ENCODE data around the gene C1orf116. TPM values are rescaled to one million over a fixed set of nuclear protein-coding genes. Genes with fewer than 3 reads are reported as not detected.
"Not testable (repeated sequence)": the region's sequence is repeated elsewhere in the genome, so short reads cannot be mapped to it uniquely, and the experiment has no call there.

The C1orf116 gene
- total and polyA plus RNA-seq, 5 donors = 0.05 to 0.14 (median 0.07) TPM; not detected in 1

DNA sequence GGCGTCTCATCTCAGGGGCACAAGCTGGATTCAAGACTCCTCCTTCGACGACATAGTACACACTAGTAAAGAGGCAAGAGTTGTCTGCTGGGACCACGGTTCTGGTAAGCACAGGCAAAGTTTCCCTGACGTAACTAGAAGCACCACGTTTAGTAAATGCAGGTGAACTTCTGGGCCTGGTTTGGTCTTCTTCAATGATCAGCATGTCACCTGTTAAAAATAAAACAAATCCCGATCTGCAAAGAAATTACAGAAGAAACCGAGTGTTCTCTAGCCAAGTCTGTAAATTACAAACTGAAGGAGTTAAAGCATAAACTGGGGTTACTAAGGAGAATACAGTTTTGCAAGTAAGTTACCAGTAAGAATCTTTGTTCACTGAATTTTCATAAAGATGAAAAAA is 17.0 kb upstream of the C1orf116 start:
- DNase-seq (no peak), ATAC-seq (no peak)
- WGBS = 59% methylated on average over 8 of the region's 8 CpGs
- intact Hi-C loops (cut with DNase I) = no loop called here
- Histone ChIP-seq H3K4me1 (ENCODE audit: control insufficient read depth, insufficient read depth, low read length) (no peaks in the 10 kb centered on the region), H3K27me3 (ENCODE audit: control insufficient read depth, insufficient read depth) (no peaks in the 10 kb centered on the region), H3K27ac (ENCODE audit: low read length) (no peak overlapping the region), H3K4me3 (ENCODE audit: low read length) (peak overlapping the region; percentile 93), H3K9me3 (ENCODE audit: control insufficient read depth, low read length) (no peaks in the 10 kb centered on the region)

DNA sequence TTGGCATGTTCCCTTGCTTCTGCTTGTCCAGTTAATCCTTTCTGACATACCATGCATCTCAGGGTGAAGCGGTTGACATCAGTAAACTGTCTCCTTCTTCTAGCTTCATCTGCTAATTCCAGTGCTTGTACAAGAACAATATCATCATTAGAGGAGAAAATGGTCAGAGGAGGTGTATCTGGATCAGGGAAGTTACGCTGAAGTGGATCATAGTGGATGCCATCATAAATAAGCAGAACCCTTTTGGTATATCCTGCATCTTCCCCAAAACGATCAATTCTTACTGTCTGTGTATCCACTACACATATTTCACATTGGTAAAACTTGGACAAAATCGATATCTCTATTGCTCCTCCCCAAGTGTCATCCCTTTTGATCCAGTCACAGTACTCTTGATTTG is 16.5 kb upstream of the C1orf116 start:
- no peak overlapping the region for H3K4me3 ChIP-seq (ENCODE audit: low read length)
- no peaks in the 10 kb centered on the region for H3K9me3 ChIP-seq (ENCODE audit: control insufficient read depth, low read length)
- no peaks in the 10 kb centered on the region for H3K4me1 ChIP-seq (ENCODE audit: control insufficient read depth, insufficient read depth, low read length)
- ATAC-seq (no peak), DNase-seq (no peak)
- H3K27ac ChIP-seq (ENCODE audit: low read length) = no peak overlapping the region
- H3K27me3 ChIP-seq (ENCODE audit: control insufficient read depth, insufficient read depth) = no peaks in the 10 kb centered on the region
- 89% methylated on average over 4 of the region's 4 CpGs for WGBS
- intact Hi-C loops (cut with DNase I) = no loop called here

DNA sequence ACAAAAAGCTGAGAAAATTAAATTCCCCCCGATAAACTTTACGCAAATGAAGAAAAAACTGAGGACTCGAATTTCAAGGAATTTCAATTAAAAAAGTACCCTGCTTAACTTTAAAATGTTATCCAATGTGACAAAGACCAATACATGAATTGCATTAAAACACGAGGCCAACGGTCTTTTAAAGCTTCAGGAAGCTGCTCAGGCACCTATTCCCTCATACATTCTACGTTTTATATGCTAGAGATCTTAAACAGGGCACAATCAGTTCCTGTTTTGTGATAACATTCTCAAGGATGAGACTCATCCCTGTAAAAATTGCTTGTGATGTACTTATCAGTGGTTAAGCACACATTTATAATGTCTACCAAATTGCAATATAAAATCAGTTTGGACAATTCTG is 15.5 kb upstream of the C1orf116 start:
- DNase-seq = no peak
- no peaks in the 10 kb centered on the region for H3K4me1 ChIP-seq (ENCODE audit: control insufficient read depth, insufficient read depth, low read length)

DNA sequence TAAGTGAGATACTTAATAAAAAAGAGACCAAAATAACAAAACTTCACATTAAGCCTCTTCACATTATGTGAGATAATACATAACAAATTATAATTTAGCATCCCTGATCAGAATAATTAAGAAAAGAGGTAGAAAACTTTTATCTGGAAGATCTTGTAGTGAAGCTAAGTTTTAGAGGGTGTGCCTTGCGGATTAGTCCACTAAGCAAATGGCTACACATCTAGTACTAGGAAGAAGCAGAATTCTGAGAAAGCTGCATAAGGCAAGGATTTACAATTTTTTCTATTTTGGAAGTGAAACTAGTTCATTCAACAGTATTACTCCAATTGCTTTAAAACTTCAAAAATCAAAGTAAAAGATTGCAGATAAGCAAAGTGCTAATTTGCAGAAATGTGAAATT is 14.9 kb upstream of the C1orf116 start:
- WGBS = 86% methylated on average over 1 of the region's 1 CpG
- no peak overlapping the region for H3K4me3 ChIP-seq (ENCODE audit: low read length)
- no peaks in the 10 kb centered on the region for H3K9me3 ChIP-seq (ENCODE audit: control insufficient read depth, low read length)
- intact Hi-C loops (cut with DNase I) = no loop called here
- H3K27ac ChIP-seq (ENCODE audit: low read length) = no peak overlapping the region
- no peaks in the 10 kb centered on the region for H3K27me3 ChIP-seq (ENCODE audit: control insufficient read depth, insufficient read depth)
- DNase-seq (no peak), ATAC-seq (no peak)
- H3K4me1 ChIP-seq (ENCODE audit: control insufficient read depth, insufficient read depth, low read length) = no peaks in the 10 kb centered on the region

More for the DNA sequence above, 15.5 kb upstream of the C1orf116 start:
- Histone ChIP-seq H3K4me3 (ENCODE audit: low read length) (no peak overlapping the region), H3K27ac (ENCODE audit: low read length) (no peak overlapping the region), H3K27me3 (ENCODE audit: control insufficient read depth, insufficient read depth) (no peaks in the 10 kb centered on the region), H3K9me3 (ENCODE audit: control insufficient read depth, low read length) (no peaks in the 10 kb centered on the region)
- WGBS = 73% methylated on average over 6 of the region's 6 CpGs
- no peak for ATAC-seq
- intact Hi-C loops (cut with DNase I) = no loop called here

DNA sequence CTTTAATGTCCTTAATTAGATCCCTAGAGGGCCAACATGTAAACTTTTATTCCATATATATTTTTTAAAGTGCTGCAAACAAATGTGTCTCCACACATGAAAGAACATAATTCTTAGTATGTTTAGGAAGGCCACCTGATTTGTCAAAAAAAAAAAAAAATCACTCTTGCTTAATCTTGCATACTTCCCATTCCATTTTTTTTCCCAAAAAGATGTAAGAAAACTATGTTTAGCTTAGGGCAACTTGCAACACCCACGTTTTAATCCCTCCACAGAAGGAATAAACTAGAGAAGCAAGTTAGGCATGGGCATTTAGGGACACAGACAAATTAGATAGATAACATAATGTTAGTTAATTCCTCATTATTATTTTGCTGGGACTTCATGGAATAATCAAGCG is 12.9 kb upstream of the C1orf116 start:
- H3K27me3 ChIP-seq (ENCODE audit: control insufficient read depth, insufficient read depth) = no peaks in the 10 kb centered on the region
- H3K27ac ChIP-seq (ENCODE audit: low read length) = no peak overlapping the region
- 75% methylated on average over 2 of the region's 2 CpGs for WGBS
- ATAC-seq (no peak), DNase-seq (no peak)
- H3K9me3 ChIP-seq (ENCODE audit: control insufficient read depth, low read length) = no peaks in the 10 kb centered on the region
- intact Hi-C loops (cut with DNase I) = no loop called here
- H3K4me1 ChIP-seq (ENCODE audit: control insufficient read depth, insufficient read depth, low read length) = no peaks in the 10 kb centered on the region
- H3K4me3 ChIP-seq (ENCODE audit: low read length) = no peak overlapping the region

DNA sequence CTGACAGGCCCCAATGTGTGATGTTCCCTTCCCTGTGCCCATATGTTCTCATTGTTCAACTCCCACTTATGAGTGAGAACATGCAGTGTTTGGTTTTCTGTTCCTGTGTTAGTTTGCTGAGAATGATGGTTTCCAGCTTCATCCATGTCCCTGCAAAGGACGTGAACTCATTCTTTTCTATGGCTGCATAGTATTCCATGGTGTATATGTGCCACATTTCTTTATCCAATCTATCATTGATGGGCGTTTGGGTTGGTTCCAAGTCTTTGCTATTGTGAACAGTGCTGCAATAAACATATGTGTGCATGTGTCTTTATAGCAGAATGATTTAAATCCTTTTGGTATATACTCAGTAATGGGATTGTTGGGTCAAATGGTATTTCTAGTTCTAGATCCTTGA is 8.8 kb upstream of the C1orf116 start:
- H3K27me3 ChIP-seq (ENCODE audit: control insufficient read depth, insufficient read depth); DNase-seq; H3K9me3 ChIP-seq (ENCODE audit: control insufficient read depth, low read length); ATAC-seq; intact Hi-C loops (cut with DNase I); H3K4me3 ChIP-seq (ENCODE audit: low read length); H3K27ac ChIP-seq (ENCODE audit: low read length); H3K4me1 ChIP-seq (ENCODE audit: control insufficient read depth, insufficient read depth, low read length): not testable (repeated sequence)
- WGBS = 91% methylated on average over 2 of the region's 2 CpGs

DNA sequence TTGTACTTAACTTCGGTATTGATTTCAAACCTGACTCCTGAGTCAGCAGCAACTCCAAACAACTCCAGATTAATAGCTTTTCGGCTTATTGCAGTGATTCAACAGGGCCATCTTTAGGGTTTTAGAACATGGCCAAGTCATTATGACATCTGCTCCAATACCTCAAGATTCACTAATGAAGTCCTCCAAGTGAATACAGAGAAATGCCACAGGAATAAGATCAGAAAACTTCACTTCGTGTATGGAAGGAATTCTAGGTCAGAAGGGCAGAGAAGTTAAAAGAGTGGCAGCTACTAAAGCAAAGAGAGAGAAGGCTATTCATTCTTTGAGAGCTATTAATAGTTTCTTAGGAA is 7.6 kb upstream of the C1orf116 start:
- 66% methylated on average over 3 of the region's 3 CpGs for WGBS
- DNase-seq = no peak
- Histone ChIP-seq H3K9me3 (ENCODE audit: control insufficient read depth, low read length) (no peaks in the 10 kb centered on the region), H3K4me3 (ENCODE audit: low read length) (no peak overlapping the region), H3K4me1 (ENCODE audit: control insufficient read depth, insufficient read depth, low read length) (no peaks in the 10 kb centered on the region), H3K27ac (ENCODE audit: low read length) (no peak overlapping the region), H3K27me3 (ENCODE audit: control insufficient read depth, insufficient read depth) (no peaks in the 10 kb centered on the region)
- ATAC-seq = no peak
- intact Hi-C loops (cut with DNase I) = no loop called here

DNA sequence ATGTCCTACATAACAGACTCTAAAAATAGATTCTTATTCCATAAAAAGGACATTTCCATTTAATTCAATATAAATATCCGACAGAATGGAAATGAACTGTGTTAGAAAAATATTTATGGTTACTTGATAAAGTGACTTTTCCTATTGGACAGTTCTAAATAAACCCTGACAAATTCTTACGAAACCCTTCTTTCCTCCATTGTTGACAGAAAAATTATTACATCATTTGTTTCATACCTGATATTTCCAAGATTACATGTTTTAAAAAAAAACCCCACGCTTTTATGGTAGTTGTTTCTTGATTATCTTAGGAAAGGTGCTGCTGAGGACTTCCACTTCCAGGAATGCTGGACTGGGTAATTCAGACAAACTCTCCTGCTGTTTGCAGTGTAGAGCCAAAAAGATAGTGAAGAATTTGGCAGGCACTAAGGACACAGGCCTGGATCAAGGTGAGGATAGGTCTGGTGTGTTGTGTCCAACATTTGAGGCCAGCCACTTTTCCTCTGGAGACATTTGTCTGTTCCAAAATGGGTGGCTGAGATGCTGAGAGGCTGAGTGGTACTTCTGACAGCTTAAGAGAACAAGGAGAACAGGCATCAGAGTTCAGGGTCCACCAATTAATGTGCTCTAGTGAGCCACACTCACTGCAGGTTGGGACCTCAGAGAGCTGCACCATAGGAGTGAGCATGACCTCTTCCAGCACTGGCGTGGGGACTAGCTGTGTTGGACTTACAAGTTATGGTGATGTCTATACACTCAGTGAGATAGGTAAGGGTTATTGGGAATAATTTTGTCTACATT is 7.0 kb upstream of the C1orf116 start:
- H3K4me3 ChIP-seq (ENCODE audit: low read length) = no peak overlapping the region
- no peak overlapping the region for H3K27ac ChIP-seq (ENCODE audit: low read length)
- DNase-seq (no peak), ATAC-seq (peak; percentile 34 to 77)
- no peaks in the 10 kb centered on the region for H3K9me3 ChIP-seq (ENCODE audit: control insufficient read depth, low read length)
- WGBS = 57% methylated on average over 4 of the region's 4 CpGs
- H3K4me1 ChIP-seq (ENCODE audit: control insufficient read depth, insufficient read depth, low read length) = no peaks in the 10 kb centered on the region
- intact Hi-C loops (cut with DNase I) = no loop called here
- H3K27me3 ChIP-seq (ENCODE audit: control insufficient read depth, insufficient read depth) = no peaks in the 10 kb centered on the region

DNA sequence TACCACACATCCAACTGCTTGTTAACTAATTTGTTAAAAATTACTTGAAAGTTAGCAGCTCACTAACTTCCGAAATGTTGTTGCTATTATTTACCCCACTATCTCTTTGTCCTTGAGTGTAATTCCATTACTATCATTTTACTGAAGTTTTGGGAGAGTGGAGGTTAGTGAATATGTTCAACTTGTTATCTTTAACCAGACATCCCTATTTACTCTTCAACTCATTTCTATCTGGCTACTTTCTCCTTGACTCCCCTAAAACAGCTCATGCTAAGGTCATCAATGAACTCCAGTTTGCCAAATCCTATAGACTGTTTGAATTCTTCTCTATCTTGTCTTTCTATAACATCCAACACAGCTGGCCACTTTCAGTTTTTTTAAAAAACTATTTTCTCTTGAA is 4.3 kb upstream of the C1orf116 start:
- H3K4me3 ChIP-seq (ENCODE audit: low read length) = no peak overlapping the region
- no peak overlapping the region for H3K27ac ChIP-seq (ENCODE audit: low read length)
- H3K4me1 ChIP-seq (ENCODE audit: control insufficient read depth, insufficient read depth, low read length) = no peaks in the 10 kb centered on the region
- intact Hi-C loops (cut with DNase I) = no loop called here
- H3K9me3 ChIP-seq (ENCODE audit: control insufficient read depth, low read length) = no peaks in the 10 kb centered on the region
- ATAC-seq (no peak), DNase-seq (no peak)
- peaks cover under 1% of the 10 kb centered on the region for H3K27me3 ChIP-seq (ENCODE audit: control insufficient read depth, insufficient read depth)
- 73% methylated on average over 1 of the region's 1 CpG for WGBS

DNA sequence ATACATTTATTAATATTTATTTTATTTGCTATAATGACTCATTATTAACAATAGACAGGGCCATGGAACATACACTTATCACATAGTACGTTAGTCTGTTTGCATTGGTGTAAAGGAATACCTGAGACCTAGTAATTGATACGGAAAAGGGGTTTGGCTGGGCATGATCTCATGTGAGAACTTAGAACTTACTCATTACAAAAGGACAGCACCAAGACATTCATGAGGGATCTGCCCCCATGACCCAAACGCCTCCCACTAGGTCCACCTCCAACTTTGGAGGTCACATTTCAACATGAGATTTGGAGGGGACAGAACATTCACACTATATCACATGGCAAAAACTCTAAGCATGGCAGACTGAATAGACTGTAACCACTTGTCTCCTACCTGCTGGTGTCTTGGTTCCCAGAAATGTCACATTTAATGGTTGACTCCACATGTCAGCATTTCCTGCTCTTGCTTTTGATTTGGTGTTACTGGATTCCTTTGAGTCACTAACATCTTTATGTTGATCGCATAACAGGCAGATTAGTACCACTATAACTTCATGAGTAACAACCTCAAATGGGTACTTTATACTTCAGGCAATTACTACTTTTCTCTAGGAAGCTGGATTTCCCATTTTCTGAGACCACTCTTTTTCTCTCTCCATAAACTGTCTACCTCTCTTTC is 3.5 kb upstream of the C1orf116 start:
- intact Hi-C loops (cut with DNase I) = no loop called here
- Histone ChIP-seq H3K27me3 (ENCODE audit: control insufficient read depth, insufficient read depth) (peaks cover 3% of the 10 kb centered on the region), H3K9me3 (ENCODE audit: control insufficient read depth, low read length) (no peaks in the 10 kb centered on the region), H3K4me3 (ENCODE audit: low read length) (no peak overlapping the region), H3K4me1 (ENCODE audit: control insufficient read depth, insufficient read depth, low read length) (no peaks in the 10 kb centered on the region), H3K27ac (ENCODE audit: low read length) (no peak overlapping the region)
- ATAC-seq (no peak), DNase-seq (no peak)
- WGBS = 91% methylated on average over 4 of the region's 4 CpGs

DNA sequence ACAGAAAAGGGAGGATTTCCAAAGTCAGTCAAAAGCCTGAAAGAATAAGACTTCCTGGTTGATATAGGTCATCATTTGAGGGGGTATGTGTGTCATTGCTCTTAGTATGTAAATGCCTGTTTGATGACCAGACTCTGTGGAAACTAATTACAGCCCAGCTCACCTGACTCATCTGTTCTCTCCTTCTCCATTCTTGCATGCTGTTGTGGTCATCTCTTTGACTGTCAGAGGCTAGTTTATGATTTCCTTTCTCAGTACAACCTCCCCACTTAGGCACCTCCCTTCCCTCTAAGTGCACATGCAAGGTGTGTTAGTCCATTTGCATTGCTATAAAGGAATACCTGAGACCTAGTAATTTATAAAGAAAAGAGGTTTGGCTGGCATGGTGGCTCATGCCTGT is 2.4 kb upstream of the C1orf116 start:
- intact Hi-C loops (cut with DNase I) = no loop called here
- DNase-seq = no peak
- Histone ChIP-seq H3K4me3 (ENCODE audit: low read length) (no peak overlapping the region), H3K27ac (ENCODE audit: low read length) (no peak overlapping the region), H3K4me1 (ENCODE audit: control insufficient read depth, insufficient read depth, low read length) (no peaks in the 10 kb centered on the region), H3K9me3 (ENCODE audit: control insufficient read depth, low read length) (no peaks in the 10 kb centered on the region), H3K27me3 (ENCODE audit: control insufficient read depth, insufficient read depth) (peaks cover 3% of the 10 kb centered on the region)
- ATAC-seq = no peak
